TTC549 (cell line): ENCODE measurements around the gene DMBX1.

ENCODE experiments used
- FAIRE-seq: peaks from 2 replicates; lab custom pipeline; 2012; peaks lifted over from hg19 to GRCh38; lab: Jason Lieb, UNC

Gene DMBX1

GRCh38 chr1:46489638-46490405, at the start of gene DMBX1:
Gene DMBX1, plus strand, starts transcription at chr1:46489836. Its CDS starts 17,175 bp downstream, at chr1:46507011.
- no peak for FAIRE-seq

DNA sequence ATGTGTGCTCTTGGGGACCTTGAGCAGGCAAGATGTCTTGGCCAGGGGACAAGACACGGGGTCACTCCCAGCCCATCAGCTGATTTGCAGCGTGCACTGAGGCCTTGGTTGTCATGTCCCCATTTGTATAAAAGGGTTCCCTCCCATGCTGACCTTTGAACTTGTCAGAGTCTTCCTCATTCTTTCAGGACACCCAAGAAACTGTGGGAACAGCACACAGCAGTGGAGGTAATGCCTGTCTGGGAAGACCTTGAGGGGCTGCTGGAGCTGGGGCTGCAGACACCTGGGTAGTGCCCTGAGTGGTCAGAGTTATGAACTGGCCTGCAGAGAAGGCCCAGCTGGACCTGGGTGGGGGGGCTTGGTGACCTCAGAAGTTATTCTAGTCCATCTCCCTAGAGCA, 49.2 kb upstream of the DMBX1 start:
- FAIRE-seq: no peak

- FAIRE-seq: no peak
Measured at GRCh38 chr1:46442317-46443161, 47.1 kb upstream of the DMBX1 start.

DNA sequence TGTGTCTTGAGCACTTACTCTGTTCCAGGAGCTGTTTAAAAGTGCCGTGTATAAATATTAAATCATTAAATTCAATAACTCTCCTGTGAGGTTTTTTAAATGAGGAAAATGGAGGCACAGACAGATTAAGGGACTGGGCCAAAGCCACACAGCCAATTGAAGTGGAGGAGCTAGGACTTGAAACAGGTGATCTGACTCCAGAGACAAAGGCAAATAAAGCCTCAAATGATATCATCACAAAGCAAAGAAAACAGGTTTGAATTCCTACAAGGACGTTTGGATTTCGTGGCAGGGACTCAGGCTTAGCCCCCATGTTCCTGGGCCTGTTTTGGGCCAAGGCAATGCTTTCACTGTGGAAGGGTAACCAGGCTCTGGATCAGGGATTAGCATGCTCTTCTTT, 45.2 kb upstream of the DMBX1 start:
- no peak for FAIRE-seq

- FAIRE-seq: no peak
Measured at GRCh38 chr1:46445773-46446256, 43.8 kb upstream of the DMBX1 start.

- FAIRE-seq: no peak
Measured at GRCh38 chr1:46446646-46447498, 42.8 kb upstream of the DMBX1 start.

- no peak for FAIRE-seq
Measured at GRCh38 chr1:46447499-46448108, 42.0 kb upstream of the DMBX1 start.

DNA sequence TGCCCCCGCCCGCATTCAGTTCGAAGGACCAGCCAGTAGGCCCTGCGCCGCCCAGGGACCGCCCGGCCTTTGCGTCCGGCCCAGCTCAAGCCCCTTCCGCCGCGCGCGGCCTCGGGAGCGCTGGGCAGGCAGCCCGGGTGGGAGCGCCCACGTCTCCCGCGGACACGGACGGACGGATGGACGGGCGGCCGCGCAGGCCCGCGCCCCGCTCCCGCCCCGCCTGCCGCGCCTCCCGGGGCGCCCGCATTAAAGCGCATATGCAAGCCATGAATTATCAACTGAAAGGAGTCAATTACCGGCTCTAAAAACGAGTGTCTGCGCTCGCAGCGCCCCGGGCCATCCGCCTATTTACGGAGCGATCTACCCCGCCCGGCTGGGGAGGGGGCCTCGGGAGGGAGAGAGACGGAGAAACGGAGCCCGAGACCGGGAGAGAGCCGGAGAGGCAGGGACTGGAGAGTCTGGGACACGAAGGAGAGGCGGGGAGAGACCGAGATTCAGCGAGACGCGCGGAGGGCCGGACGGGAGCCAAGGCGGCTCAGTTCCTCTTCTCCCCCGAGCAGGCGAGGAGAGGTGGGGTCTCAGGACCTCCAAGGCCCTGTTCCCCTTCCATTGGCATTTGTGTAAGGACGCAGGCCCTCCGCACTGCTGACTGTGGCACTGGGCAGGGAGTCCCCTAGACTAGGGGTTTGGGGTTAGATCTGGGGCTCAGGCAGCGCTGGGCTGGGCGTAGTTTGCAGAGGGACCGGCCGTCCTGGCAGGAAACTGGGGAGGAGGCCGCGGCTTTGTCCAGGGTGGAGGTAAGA, 41.3 kb upstream of the DMBX1 start:
- no peak for FAIRE-seq

DNA sequence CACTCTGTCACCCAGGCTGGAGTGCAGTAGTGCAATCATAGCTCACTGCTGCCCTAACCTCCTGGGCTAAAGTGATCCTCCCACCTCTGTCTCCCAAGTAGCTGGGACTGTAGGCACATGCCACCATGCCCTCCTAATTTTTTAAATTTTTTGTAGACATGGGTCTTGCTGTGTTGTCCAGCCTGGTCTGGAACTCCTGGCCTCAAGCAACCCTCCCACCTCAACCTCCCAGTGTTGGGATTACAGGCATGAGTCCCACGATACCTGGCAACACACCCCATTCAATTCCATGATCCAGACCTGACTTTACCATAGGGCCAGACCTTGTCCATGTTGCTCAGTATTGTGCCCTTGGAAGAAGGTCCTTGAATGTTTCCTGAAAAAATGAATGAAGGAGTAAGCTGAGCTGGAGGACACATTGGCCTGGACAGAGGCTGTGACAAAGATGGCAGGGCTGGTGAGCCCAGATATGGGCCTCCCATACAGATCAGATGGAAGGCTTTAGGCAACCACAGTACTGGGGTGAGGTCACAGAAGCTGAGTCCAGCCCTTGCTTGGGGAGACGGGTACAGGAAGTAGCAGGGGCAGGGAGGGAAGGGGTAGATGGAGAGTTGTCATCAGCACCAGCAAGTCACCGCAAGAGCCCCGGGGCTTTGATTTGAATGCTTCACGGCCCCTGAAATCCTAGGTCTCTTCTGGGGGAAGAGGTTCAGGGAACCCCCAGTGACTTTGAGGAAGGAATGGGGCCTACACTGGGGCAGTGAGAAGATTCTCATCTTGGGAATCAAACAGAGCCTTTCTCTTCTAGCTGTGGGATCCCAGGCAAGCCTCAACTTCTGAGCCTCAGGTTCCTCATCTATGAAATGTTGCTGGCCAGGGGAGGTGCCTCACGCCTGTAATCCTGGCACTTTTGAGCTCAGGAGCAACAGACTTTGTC, 40.1 kb upstream of the DMBX1 start:
- no peak for FAIRE-seq

- no peak for FAIRE-seq
Measured at GRCh38 chr1:46450160-46450517, 39.5 kb upstream of the DMBX1 start.

DNA sequence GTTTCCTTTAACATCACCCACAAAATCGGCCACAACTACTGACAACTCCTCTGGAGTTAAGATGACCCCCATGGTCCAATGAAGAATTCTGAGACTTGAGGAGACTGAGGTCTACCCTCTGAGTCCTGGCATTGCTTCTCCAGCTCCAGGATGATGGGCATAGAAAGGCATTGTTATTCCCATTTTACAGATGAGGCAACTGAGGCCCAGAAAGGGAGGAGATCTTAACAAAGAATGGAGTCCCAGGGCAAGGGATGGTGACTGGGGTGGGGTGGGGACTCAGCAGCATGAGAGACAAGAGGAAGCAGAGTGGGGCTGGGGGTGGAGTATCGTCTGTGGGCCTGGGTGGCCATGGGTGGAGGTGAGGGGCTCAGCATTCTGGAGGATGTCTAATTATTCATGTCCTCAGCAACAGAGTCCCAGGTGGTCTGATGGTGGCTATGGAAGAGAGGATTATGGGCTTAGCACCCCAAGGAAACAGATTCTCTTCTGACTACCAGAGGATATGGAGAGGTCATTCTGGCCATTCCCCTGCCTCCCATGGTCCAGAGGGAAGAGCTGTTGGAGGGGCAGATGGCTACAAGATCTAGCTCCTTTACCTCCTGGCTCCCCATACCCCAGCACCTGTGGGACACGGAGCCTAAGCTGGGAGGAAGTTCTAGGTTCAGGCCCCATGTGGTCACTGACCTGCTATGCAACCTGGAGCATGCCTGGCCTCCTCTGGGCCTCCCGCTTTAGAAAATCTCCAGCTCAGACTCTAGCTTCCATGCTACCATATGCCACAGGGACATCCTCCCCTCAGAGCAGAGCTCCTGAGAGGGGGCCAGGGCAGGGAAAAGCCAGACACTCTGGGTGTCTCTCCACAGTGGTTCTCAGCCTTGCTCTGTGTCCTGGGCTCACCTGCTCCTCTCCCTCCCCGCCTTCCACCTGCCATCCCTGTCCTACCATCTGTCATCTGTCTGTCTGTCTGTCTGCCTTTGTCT, 37.4 kb upstream of the DMBX1 start:
- FAIRE-seq: no peak

DNA sequence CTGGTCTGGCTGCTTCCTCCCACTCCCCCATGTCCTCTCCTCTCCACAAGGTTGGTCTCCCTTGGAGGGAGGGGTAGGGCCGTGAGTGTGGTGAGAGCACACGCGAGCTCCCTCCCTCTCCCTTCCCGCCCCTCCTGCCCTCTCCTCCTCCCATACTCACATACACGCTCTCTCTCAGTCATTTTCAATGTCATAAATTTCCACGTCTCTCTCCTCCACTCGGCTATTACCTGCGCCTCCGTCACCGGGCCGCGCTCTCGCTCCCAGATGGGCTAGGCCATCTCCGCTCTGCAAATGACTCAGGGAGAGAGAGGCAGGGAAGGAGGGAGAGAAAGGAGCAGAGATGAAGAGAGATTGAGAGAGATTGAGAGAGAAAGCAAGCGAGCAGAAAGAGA, 36.7 kb upstream of the DMBX1 start:
- FAIRE-seq: no peak

DNA sequence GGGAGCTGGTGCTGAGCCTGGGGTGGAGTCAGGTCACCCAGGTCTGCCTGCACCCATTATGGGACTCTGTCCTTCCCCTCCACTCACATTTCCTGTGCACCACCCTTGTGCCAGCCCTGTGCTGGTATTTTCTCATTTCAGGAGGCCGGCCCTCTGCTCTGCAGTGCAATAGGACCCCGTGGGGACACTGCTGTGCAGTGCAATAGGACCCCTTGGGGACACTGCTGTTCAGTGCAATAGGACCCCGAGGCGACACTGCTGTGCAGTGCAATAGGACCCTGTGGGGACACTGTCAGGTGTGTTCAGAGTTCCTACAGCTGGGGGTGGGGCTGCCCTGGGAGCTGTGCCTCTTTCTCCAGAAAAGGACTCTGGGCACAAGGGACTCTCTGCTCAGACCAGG, 36.2 kb upstream of the DMBX1 start:
- no peak for FAIRE-seq

DNA sequence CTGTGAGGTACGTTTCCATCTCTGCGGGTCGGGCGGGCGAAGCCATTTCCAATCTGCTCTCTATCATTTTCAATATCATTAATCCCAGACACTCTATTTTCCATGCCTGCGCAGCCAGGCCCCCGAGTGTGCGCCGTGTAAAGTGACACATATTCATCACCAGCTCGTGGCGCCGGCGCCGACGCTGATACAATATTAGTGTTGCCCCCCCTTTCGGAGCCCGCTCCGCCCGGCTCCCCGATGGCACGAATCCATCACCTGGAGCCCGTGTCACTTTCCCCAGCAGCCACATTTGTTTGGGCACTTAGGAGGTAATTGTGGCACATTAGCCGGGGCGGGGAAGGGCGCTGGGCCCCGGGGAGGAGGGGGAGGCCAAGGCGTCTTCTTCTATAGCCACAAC, 33.7 kb upstream of the DMBX1 start:
- no peak for FAIRE-seq

- no peak for FAIRE-seq
Measured at GRCh38 chr1:46456411-46456963, 33.1 kb upstream of the DMBX1 start.

DNA sequence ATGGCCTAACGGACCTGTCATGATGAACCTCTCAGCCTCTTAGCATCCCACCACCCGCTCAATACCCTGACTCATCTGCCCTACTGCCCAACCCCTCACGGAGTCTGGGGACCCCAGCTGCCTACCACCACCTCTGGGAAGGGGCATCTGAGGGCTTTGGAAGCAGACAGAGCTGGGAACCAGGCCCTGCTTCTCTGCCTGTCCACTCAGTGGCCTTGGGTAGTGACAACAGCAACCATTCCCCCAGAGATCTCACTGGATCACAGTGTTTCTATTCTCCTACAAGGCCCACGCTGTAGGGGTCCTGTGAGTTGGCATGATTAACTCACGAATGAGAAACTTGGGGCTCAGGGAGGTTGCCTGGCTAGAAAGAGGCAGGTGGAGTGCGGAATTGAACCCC, 32.5 kb upstream of the DMBX1 start:
- no peak for FAIRE-seq

GRCh38 chr1:46458190-46458589, 31.4 kb upstream of the DMBX1 start:
- FAIRE-seq: no peak

GRCh38 chr1:46458846-46459245, 30.8 kb upstream of the DMBX1 start:
- FAIRE-seq: no peak

DNA sequence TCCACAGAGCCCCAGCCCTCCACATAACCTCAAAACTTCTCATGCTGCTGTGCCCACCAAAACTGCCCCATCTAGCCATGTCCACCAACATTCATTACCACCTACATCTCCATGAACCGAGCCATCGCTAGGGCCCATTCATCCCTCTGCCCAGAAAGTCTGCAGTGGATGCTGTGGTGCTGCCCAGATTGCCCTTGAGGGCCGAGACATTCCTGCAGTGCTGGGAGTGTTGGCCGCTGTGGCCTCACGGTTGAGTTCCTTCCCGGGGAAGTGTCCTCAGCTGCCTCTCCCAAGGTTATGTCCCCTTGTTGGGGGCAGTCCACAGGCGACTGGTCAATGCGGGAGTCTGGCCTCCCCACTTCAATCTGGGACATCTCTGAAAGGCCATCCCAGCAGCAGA, 30.3 kb upstream of the DMBX1 start:
- no peak for FAIRE-seq
